ENCODE data around the gene ATAD5. TPM values are rescaled to one million over a fixed set of nuclear protein-coding genes. Genes with fewer than 3 reads are reported as not detected.
"Not testable (repeated sequence)": the region's sequence is repeated elsewhere in the genome, so short reads cannot be mapped to it uniquely, and the experiment has no call there.

The ATAD5 gene
- polyA plus RNA-seq, 1 of the 3 experiments (the other 2 are of a cell fraction), result 0.66 TPM

GRCh38 chr17:30930495-30930894 lies 98.7 kb downstream of the ATAD5 start:
- TF ChIP-seq RAD21 (IDR thresholded peaks at IDR 0.05; ENCODE audit: low read length), result no peak
- TF ChIP-seq EP300 (IDR thresholded peaks at IDR 0.05; ENCODE audit: borderline replicate concordance in 1 of 2, low read depth in 1 of 2, low read length in 1 of 2), result no peak
- TF ChIP-seq RFX5 (IDR thresholded peaks at IDR 0.05; ENCODE audit: low read length), result no peak
- TF ChIP-seq JUND (IDR thresholded peaks at IDR 0.05), result no peak
- TF ChIP-seq TEAD4 (IDR thresholded peaks at IDR 0.05; ENCODE audit: borderline replicate concordance, insufficient read depth), result no peak
- no peak for TF ChIP-seq GATA2 (CRISPR knock-in tag; IDR thresholded peaks at IDR 0.05)
- no peak for TF ChIP-seq FOSL2 (IDR thresholded peaks at IDR 0.05; ENCODE audit: borderline replicate concordance, low read depth)
- TF ChIP-seq YY1 (IDR thresholded peaks at IDR 0.05; ENCODE audit: low read depth), result no peak
- TF ChIP-seq NFIC (IDR thresholded peaks at IDR 0.05; ENCODE audit: borderline replicate concordance), result no peak
- TF ChIP-seq PBX3 (IDR thresholded peaks at IDR 0.05), result no peak
- TF ChIP-seq MAX (IDR thresholded peaks at IDR 0.05; ENCODE audit: low read depth), result no peak
- no peak for TF ChIP-seq ZBTB33 (IDR thresholded peaks at IDR 0.05; ENCODE audit: borderline replicate concordance, low read depth)
- no peak for TF ChIP-seq SIN3A (IDR thresholded peaks at IDR 0.05; ENCODE audit: borderline replicate concordance, low read depth, low read length)
- no peak for TF ChIP-seq RXRA (IDR thresholded peaks at IDR 0.05; ENCODE audit: borderline replicate concordance, low read depth)
- no peak overlapping the region for H3K4me3 ChIP-seq (ENCODE audit: low read depth in 2 of 2, low read length in 1 of 2)
- H2AFZ ChIP-seq (ENCODE audit: low read depth), result no peak overlapping the region
- H3K79me2 ChIP-seq (ENCODE audit: insufficient read depth), result no peaks in the 10 kb centered on the region
- no peaks in the 10 kb centered on the region; the same call in 1 of the 2 replicates for H3K27me3 ChIP-seq (ENCODE audit: insufficient read depth)
- CTCF ChIA-PET, result no interaction called here
- H3K9me2 ChIP-seq, result no peaks in the 10 kb centered on the region
- no peak overlapping the region for H3K9ac ChIP-seq
- no peak overlapping the region for H3K27ac ChIP-seq (ENCODE audit: low read depth in 2 of 2, low read length in 1 of 2)
- POLR2A ChIA-PET, result no interaction called here
- H3K36me3 ChIP-seq (replicated peaks in 1 of 2; ENCODE audit: control insufficient read depth in 1 of 2, insufficient read depth in 2 of 2, low read length in 1 of 2), result no peaks in the 10 kb centered on the region
- no peak overlapping the region for H3K4me2 ChIP-seq
- no peaks in the 10 kb centered on the region for H3K4me1 ChIP-seq (ENCODE audit: control insufficient read depth in 1 of 2, insufficient read depth in 2 of 2, low read depth in 1 of 2, low read length in 1 of 2)
- no peaks in the 10 kb centered on the region for H3K9me3 ChIP-seq
- DNase-seq, result no peak
- 70% methylated on average over 3 of the region's 3 CpGs for WGBS (ENCODE audit: low lambda C conversion rate)
- H3F3A ChIP-seq (replicated peaks; ENCODE audit: insufficient read depth), result no peaks in the 10 kb centered on the region
- no peaks in the 10 kb centered on the region for H4K20me1 ChIP-seq (ENCODE audit: insufficient read depth)

GRCh38 chr17:30931582-30931981 lies 99.8 kb downstream of the ATAD5 start:
- H3F3A ChIP-seq (replicated peaks; ENCODE audit: insufficient read depth); DNase-seq; H3K27ac ChIP-seq (ENCODE audit: low read depth in 2 of 2, low read length in 1 of 2); H3K4me3 ChIP-seq (ENCODE audit: low read depth in 2 of 2, low read length in 1 of 2); H3K4me2 ChIP-seq; H3K9me2 ChIP-seq; POLR2A ChIA-PET; H3K4me1 ChIP-seq (ENCODE audit: control insufficient read depth in 1 of 2, insufficient read depth in 2 of 2, low read depth in 1 of 2, low read length in 1 of 2); H3K9me3 ChIP-seq; H3K36me3 ChIP-seq (replicated peaks in 1 of 2; ENCODE audit: control insufficient read depth in 1 of 2, insufficient read depth in 2 of 2, low read length in 1 of 2); H3K9ac ChIP-seq; H4K20me1 ChIP-seq (ENCODE audit: insufficient read depth); CTCF ChIA-PET; H3K79me2 ChIP-seq (ENCODE audit: insufficient read depth); H2AFZ ChIP-seq (ENCODE audit: low read depth); H3K27me3 ChIP-seq (ENCODE audit: insufficient read depth): not testable (repeated sequence)
- 72% methylated on average over 8 of the region's 8 CpGs for WGBS (ENCODE audit: low lambda C conversion rate)

All from SK-N-SH (cell line).